SU-DHL-6 (cell line): Measurements from ENCODE around the gene PPP3CA.
A peak's percentile ranks its signal among the peaks of the same experiment; 100 is the strongest.

Experiments
- H2AFZ ChIP-seq: fragments of 200-600 bp; sonication (generic); 2 replicates; pipeline ENCODE4 v1.6.1; 2014; ENCODE audit warnings: low read depth, mild to moderate bottlenecking, moderate library complexity, mixed read lengths, antibody characterized with exemption, low read length; ENCODE audit not compliant: severe bottlenecking
- H3F3A ChIP-seq: fragments of 200-600 bp; shearing (Covaris generic); 2 replicates; pipeline ENCODE4 v1.6.0; 2016; ENCODE audit warnings: antibody characterized with exemption, mild to moderate bottlenecking; ENCODE audit not compliant: insufficient read depth
- H3K27ac ChIP-seq: fragments of 200-600 bp; sonication (generic); 2 replicates; pipeline ENCODE4 v1.5.1; 2016; ENCODE audit warnings: low read depth, mild to moderate bottlenecking, low read length, moderate library complexity, mixed read lengths
- H3K27me3 ChIP-seq: fragments of 200-600 bp; sonication (generic), shearing (Covaris generic); 2 replicates; pipeline ENCODE4 v1.6.0; 2014; ENCODE audit warnings: mild to moderate bottlenecking, low read length
- H3K36me3 ChIP-seq: fragments of 200-600 bp; sonication (generic); 2 replicates; pipeline ENCODE4 v1.6.1; 2014; ENCODE audit warnings: mild to moderate bottlenecking, low read length, mixed read lengths
- H3K4me2 ChIP-seq: fragments of 300-600, 200-600 bp; shearing (Covaris generic), sonication (generic); 2 replicates; pipeline ENCODE4 v1.6.0; 2014; ENCODE audit warnings: low read length, low read depth, mild to moderate bottlenecking; ENCODE audit not compliant: poor library complexity, severe bottlenecking
- H3K4me3 ChIP-seq: fragments of 200-600 bp; sonication (generic); 2 replicates; pipeline ENCODE4 v1.5.1; 2014; ENCODE audit warnings: antibody characterized with exemption, low read length, mild to moderate bottlenecking, mixed read lengths; ENCODE audit not compliant: insufficient read depth, poor library complexity, severe bottlenecking
- H3K79me2 ChIP-seq: fragments of 200-600 bp; sonication (generic); 2 replicates; pipeline ENCODE4 v1.6.1; 2014; ENCODE audit warnings: mild to moderate bottlenecking, low read length, moderate library complexity; ENCODE audit not compliant: insufficient read depth
- H3K9ac ChIP-seq: fragments of 200-600 bp; sonication (generic); 2 replicates; pipeline ENCODE4 v1.7.0; 2014; ENCODE audit warnings: mild to moderate bottlenecking, low read length
- H3K9me2 ChIP-seq: fragments of 200-600 bp; sonication (generic); replicated peaks from 2 replicates; pipeline ENCODE4 v1.6.1; 2014; ENCODE audit warnings: low read length; ENCODE audit not compliant: insufficient read depth
- H3K9me3 ChIP-seq: fragments of 200-600 bp; sonication (generic); 2 replicates; pipeline ENCODE4 v1.6.1; 2014; ENCODE audit warnings: low read length, mixed read lengths; ENCODE audit not compliant: insufficient read depth
- H4K20me1 ChIP-seq: fragments of 200-600 bp; sonication (generic); 2 replicates; pipeline ENCODE4 v1.6.1; 2014; ENCODE audit warnings: low read depth, mild to moderate bottlenecking, antibody characterized with exemption, low read length, moderate library complexity, mixed read lengths
- CTCF ChIP-seq: fragments of 200-600 bp; sonication (generic); IDR thresholded peaks from one replicate; pipeline ENCODE4 v1.5.1; 2017; ENCODE audit warnings: antibody characterized with exemption, mild to moderate bottlenecking, low read length, moderate library complexity; ENCODE audit not compliant: insufficient read depth, poor library complexity, severe bottlenecking
- EZH2phosphoT487 ChIP-seq: fragments of 200-600 bp; sonication (generic), shearing (Covaris generic); conservative IDR thresholded peaks from 2 replicates; pipeline ENCODE4 v1.6.1; 2018; ENCODE audit warnings: mild to moderate bottlenecking, antibody characterized with exemption, low read length, moderate library complexity, mixed read lengths

Gene PPP3CA

GRCh38 chr4:101104312-101105052 is 242.8 kb downstream of the PPP3CA start:
- H3K27me3 ChIP-seq = no peaks in the 10 kb centered on the region
- peak overlapping the region; percentile 46 for H3K4me2 ChIP-seq
- H3K9me3 ChIP-seq = no peaks in the 10 kb centered on the region
- H3K9me2 ChIP-seq = no peaks in the 10 kb centered on the region
- no peak overlapping the region for H2AFZ ChIP-seq
- H3K9ac ChIP-seq = 0 out of 2 replicates have a peak overlapping the region, but pooled peaks have one; percentile 8
- no peaks in the 10 kb centered on the region for H3K79me2 ChIP-seq
- no peaks in the 10 kb centered on the region for H3F3A ChIP-seq
- H4K20me1 ChIP-seq = no peaks in the 10 kb centered on the region
- H3K36me3 ChIP-seq = no peaks in the 10 kb centered on the region
- no peak for TF ChIP-seq EZH2phosphoT487
- TF ChIP-seq CTCF = no peak
- peak overlapping the region; percentile 50 for H3K27ac ChIP-seq
- H3K4me3 ChIP-seq = no peak overlapping the region

- H3K36me3 ChIP-seq = no peaks in the 10 kb centered on the region
- TF ChIP-seq EZH2phosphoT487 = no peak
- no peak for TF ChIP-seq CTCF
- no peak overlapping the region for H3K4me3 ChIP-seq
- no peaks in the 10 kb centered on the region for H3K9me2 ChIP-seq
- H3K4me2 ChIP-seq = peak overlapping the region; percentile 46
- H3K9ac ChIP-seq = no peak overlapping the region
- H3K9me3 ChIP-seq = no peaks in the 10 kb centered on the region
- peak overlapping the region; percentile 50 for H3K27ac ChIP-seq
- H2AFZ ChIP-seq = no peak overlapping the region
- no peaks in the 10 kb centered on the region for H3K79me2 ChIP-seq
- no peaks in the 10 kb centered on the region for H4K20me1 ChIP-seq
- H3F3A ChIP-seq = no peaks in the 10 kb centered on the region
- no peaks in the 10 kb centered on the region for H3K27me3 ChIP-seq
Measured at GRCh38 chr4:101103381-101104142, 243.8 kb downstream of the PPP3CA start.

GRCh38 chr4:101102114-101102742 is 245.1 kb downstream of the PPP3CA start:
- H3K79me2 ChIP-seq = no peaks in the 10 kb centered on the region
- H4K20me1 ChIP-seq = no peaks in the 10 kb centered on the region
- H3K4me3 ChIP-seq = no peak overlapping the region
- H3K27ac ChIP-seq = no peak overlapping the region
- H3K27me3 ChIP-seq = no peaks in the 10 kb centered on the region
- no peak overlapping the region for H3K9ac ChIP-seq
- H3K9me2 ChIP-seq = no peaks in the 10 kb centered on the region
- H3K36me3 ChIP-seq = no peaks in the 10 kb centered on the region
- H3K9me3 ChIP-seq = no peaks in the 10 kb centered on the region
- no peaks in the 10 kb centered on the region for H3F3A ChIP-seq
- no peak overlapping the region for H2AFZ ChIP-seq
- H3K4me2 ChIP-seq = no peak overlapping the region
- TF ChIP-seq CTCF (no peak), EZH2phosphoT487 (no peak)
